ENCODE measurements around the gene PHF24. TPM values are rescaled to one million over a fixed set of nuclear protein-coding genes. Genes with fewer than 3 reads are reported as not detected.

Gene PHF24
- total RNA-seq, 4 donors from 2014 or later = under 0.01 to 0.99 (median 0.76) TPM

GRCh38 chr9:34964458-34964857 lies 6.4 kb downstream of the PHF24 start:
- no peak for DNase-seq (ENCODE audit: extremely low spot score)
- no peak overlapping the region for H3K4me3 ChIP-seq
- H3K27ac ChIP-seq (replicated peaks in 1 of 4) = no peak overlapping the region
- 79% methylated on average over 3 of the region's 3 CpGs for WGBS
- intact Hi-C loops (cut with DNase I) = no loop called here
- H3K36me3 ChIP-seq = no peaks in the 10 kb centered on the region
- no peaks in the 10 kb centered on the region for H3K4me1 ChIP-seq
- H3K27me3 ChIP-seq = peaks cover 0 to 49% (median 0%) of the 10 kb centered on the region in 4 donors
- no peak for TF ChIP-seq POLR2AphosphoS5 (IDR thresholded peaks at IDR 0.05)
- TF ChIP-seq POLR2A (IDR thresholded peaks at IDR 0.05; ENCODE audit: low read depth) = no peak
- no peak for TF ChIP-seq EP300 (IDR thresholded peaks at IDR 0.05)
- TF ChIP-seq, protein P1, sequence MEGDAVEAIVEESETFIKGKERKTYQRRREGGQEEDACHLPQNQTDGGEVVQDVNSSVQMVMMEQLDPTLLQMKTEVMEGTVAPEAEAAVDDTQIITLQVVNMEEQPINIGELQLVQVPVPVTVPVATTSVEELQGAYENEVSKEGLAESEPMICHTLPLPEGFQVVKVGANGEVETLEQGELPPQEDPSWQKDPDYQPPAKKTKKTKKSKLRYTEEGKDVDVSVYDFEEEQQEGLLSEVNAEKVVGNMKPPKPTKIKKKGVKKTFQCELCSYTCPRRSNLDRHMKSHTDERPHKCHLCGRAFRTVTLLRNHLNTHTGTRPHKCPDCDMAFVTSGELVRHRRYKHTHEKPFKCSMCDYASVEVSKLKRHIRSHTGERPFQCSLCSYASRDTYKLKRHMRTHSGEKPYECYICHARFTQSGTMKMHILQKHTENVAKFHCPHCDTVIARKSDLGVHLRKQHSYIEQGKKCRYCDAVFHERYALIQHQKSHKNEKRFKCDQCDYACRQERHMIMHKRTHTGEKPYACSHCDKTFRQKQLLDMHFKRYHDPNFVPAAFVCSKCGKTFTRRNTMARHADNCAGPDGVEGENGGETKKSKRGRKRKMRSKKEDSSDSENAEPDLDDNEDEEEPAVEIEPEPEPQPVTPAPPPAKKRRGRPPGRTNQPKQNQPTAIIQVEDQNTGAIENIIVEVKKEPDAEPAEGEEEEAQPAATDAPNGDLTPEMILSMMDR (IDR thresholded peaks at IDR 0.05) = no peak
- no peaks in the 10 kb centered on the region for H3K9me3 ChIP-seq

DNA sequence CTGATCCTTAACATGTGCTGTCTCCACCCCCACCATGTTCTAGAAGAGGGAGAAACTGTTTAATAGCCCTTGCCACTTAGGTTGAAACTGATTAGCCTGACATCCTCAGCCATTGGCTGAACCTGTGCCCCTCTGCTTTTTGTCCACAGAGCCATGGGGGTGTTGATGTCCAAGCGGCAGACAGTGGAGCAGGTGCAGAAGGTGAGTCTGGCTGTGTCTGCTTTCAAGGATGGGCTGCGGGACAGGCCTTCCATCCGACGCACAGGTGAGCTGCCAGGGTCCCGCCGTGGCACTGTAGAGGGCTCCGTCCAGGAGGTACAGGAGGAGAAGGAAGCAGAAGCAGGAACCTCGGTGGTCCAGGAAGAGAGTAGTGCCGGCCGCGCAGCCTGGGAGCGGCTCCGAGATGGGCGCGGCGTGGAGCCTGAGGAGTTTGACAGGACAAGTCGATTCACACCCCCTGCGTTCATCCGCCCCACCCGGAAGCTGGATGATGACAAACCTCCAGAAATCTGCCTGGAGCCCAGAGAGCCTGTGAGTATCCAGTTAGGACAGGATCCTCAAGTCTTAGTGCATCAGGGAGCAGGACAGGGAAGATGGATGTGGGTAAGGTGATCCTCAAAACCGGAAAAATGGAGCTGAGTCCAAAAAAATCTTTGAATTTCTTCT lies 13.2 kb downstream of the PHF24 start:
- intact Hi-C loops (cut with DNase I) = no loop called here
- no peak overlapping the region for H3K27ac ChIP-seq (replicated peaks in 1 of 4)
- TF ChIP-seq POLR2A (IDR thresholded peaks at IDR 0.05; ENCODE audit: low read depth) (no peak), POLR2AphosphoS5 (IDR thresholded peaks at IDR 0.05) (no peak), EP300 (IDR thresholded peaks at IDR 0.05) (no peak)
- TF ChIP-seq, protein P1 (IDR thresholded peaks at IDR 0.05) = no peak
- WGBS = 89% methylated on average over 17 of the region's 21 CpGs
- H3K4me1 ChIP-seq = no peaks in the 10 kb centered on the region
- no peaks in the 10 kb centered on the region for H3K9me3 ChIP-seq
- no peaks in the 10 kb centered on the region for H3K36me3 ChIP-seq
- H3K27me3 ChIP-seq = peaks cover 0 to 18% (median 0%) of the 10 kb centered on the region in 4 donors
- no peak for DNase-seq (ENCODE audit: extremely low spot score)
- no peak overlapping the region for H3K4me3 ChIP-seq

DNA sequence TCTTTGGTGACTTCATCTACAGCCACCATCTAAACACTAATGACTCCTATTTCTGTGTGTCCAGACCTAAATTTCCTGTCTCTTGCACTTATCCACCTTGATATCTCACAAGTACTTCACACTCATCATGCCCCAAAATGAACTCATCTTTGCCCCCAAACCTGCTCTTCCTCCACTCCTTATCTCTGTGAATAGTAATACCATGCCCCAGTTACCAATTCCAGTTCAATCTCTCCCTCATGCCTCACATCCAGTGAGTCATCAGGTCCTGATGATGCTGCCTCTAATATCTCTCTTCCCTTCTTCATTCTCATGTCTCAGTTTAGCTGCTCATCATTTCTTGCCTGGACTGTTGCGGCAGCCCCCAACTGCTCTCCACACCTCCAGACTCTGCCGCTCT lies 16.6 kb downstream of the PHF24 start:
- H3K9me3 ChIP-seq = no peaks in the 10 kb centered on the region
- H3K36me3 ChIP-seq = no peaks in the 10 kb centered on the region
- H3K4me1 ChIP-seq = no peaks in the 10 kb centered on the region
- 90% methylated on average over 2 of the region's 2 CpGs for WGBS
- peaks cover 0 to 13% (median 0%) of the 10 kb centered on the region in 4 donors for H3K27me3 ChIP-seq
- no peak overlapping the region for H3K27ac ChIP-seq (replicated peaks in 1 of 4)
- TF ChIP-seq, protein P1 (IDR thresholded peaks at IDR 0.05) = no peak
- TF ChIP-seq EP300 (IDR thresholded peaks at IDR 0.05) (no peak), POLR2AphosphoS5 (IDR thresholded peaks at IDR 0.05) (no peak), POLR2A (IDR thresholded peaks at IDR 0.05; ENCODE audit: low read depth) (no peak)
- DNase-seq (ENCODE audit: extremely low spot score) = no peak
- H3K4me3 ChIP-seq = no peak overlapping the region
- intact Hi-C loops (cut with DNase I) = no loop called here

DNA sequence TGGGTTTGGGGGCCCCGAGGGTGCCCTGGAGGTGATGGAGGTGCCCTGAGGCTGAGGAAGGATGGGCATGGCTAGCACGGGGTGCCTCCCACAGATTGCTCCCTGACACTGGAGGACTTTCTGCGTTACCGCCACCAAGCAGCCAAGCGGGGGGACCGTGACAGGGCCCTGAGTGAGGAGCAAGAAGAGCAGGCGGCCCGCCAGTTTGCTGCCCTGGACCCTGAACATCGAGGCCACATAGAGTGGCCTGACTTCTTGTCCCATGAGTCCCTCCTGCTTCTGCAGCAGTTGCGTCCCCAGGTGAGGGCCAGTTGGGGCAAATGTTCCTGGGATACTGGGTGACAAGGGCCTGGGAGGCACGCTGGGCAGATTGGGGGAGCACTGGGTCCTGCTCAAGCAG lies 18.4 kb downstream of the PHF24 start:
- Histone ChIP-seq H3K27me3 (peaks cover 0 to 9% (median 0%) of the 10 kb centered on the region in 4 donors), H3K9me3 (no peaks in the 10 kb centered on the region), H3K4me3 (no peak overlapping the region), H3K27ac (replicated peaks in 1 of 4) (no peak overlapping the region), H3K36me3 (no peaks in the 10 kb centered on the region), H3K4me1 (no peaks in the 10 kb centered on the region)
- intact Hi-C loops (cut with DNase I) = no loop called here
- WGBS = 89% methylated on average over 9 of the region's 11 CpGs
- TF ChIP-seq, protein P1 (IDR thresholded peaks at IDR 0.05) = no peak
- no peak for TF ChIP-seq EP300 (IDR thresholded peaks at IDR 0.05)
- no peak for TF ChIP-seq POLR2AphosphoS5 (IDR thresholded peaks at IDR 0.05)
- no peak for TF ChIP-seq POLR2A (IDR thresholded peaks at IDR 0.05; ENCODE audit: low read depth)
- no peak for DNase-seq (ENCODE audit: extremely low spot score)

DNA sequence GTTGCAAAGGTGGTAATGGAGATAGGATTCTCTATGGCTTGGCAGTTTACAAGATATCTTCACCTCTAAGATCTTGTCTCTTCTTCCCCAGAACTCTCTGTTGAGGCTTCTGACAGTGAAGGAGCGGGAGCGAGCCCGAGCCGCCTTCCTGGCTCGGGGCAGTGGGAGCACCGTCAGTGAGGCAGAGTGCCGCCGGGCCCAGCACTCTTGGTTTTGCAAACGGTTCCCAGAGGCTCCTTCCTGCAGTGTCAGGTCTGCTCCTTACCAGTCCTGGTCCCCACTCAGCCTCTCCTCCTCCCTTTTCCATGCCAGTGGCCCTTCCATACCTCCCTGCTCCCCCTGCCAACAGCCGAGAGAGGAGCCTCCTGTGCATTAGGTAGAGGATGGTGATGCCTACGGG lies 18.9 kb downstream of the PHF24 start:
- H3K4me1 ChIP-seq = no peaks in the 10 kb centered on the region
- intact Hi-C loops (cut with DNase I) = no loop called here
- H3K36me3 ChIP-seq = no peaks in the 10 kb centered on the region
- no peaks in the 10 kb centered on the region for H3K9me3 ChIP-seq
- WGBS = 85% methylated on average over 11 of the region's 11 CpGs
- H3K27ac ChIP-seq (replicated peaks in 1 of 4) = no peak overlapping the region
- TF ChIP-seq, protein P1 (IDR thresholded peaks at IDR 0.05) = no peak
- TF ChIP-seq POLR2AphosphoS5 (IDR thresholded peaks at IDR 0.05) (no peak), POLR2A (IDR thresholded peaks at IDR 0.05; ENCODE audit: low read depth) (no peak), EP300 (IDR thresholded peaks at IDR 0.05) (no peak)
- peaks cover 0 to 9% (median 0%) of the 10 kb centered on the region in 4 donors for H3K27me3 ChIP-seq
- no peak overlapping the region for H3K4me3 ChIP-seq
- DNase-seq (ENCODE audit: extremely low spot score) = no peak
